MM.1S (cell line): Measurements from ENCODE around the gene APOA5.

ENCODE experiments used
- DNase-seq: peaks from one replicate; pipeline ENCODE4 v3.0.0-alpha.2; 2015
- H2AFZ ChIP-seq: fragments of 300-600 bp; sonication (generic); 2 replicates; pipeline ENCODE4 v1.6.0; 2016; ENCODE audit warnings: antibody characterized with exemption, low read length
- H3F3A ChIP-seq: fragments of 300-600 bp; sonication (generic); 2 replicates; pipeline ENCODE4 v1.6.1; 2016; ENCODE audit warnings: mild to moderate bottlenecking, antibody characterized with exemption, low read length, moderate library complexity, mixed read lengths; ENCODE audit not compliant: insufficient read depth
- H3K27ac ChIP-seq: fragments of 300-600 bp; sonication (generic); 2 replicates; pipeline ENCODE4 v1.5.1; 2016; ENCODE audit warnings: mild to moderate bottlenecking, low read length
- H3K27me3 ChIP-seq: fragments of 300-600 bp; sonication (generic); replicated peaks from 2 replicates; pipeline ENCODE4 v1.6.0; 2016; ENCODE audit warnings: low read length; ENCODE audit not compliant: insufficient read depth
- H3K36me3 ChIP-seq: fragments of 300-600 bp; sonication (generic); replicated peaks from 2 replicates; pipeline ENCODE4 v1.6.1; 2016; ENCODE audit warnings: mild to moderate bottlenecking, low read length, mixed read lengths; ENCODE audit not compliant: insufficient read depth
- H3K4me1 ChIP-seq: fragments of 300-600 bp; sonication (generic); 2 replicates; pipeline ENCODE4 v1.6.1; 2016; ENCODE audit warnings: low read length, mixed read lengths
- H3K4me2 ChIP-seq: fragments of 300-600 bp; sonication (generic); 2 replicates; pipeline ENCODE4 v1.6.0; 2016; ENCODE audit warnings: low read depth, low read length
- H3K4me3 ChIP-seq: fragments of 300-600 bp; sonication (generic); 2 replicates; pipeline ENCODE4 v1.5.1; 2016; ENCODE audit warnings: low read length, mixed read lengths
- H3K79me2 ChIP-seq: fragments of 300-600 bp; sonication (generic); 2 replicates; pipeline ENCODE4 v1.6.1; 2016; ENCODE audit warnings: mixed run types, low read length, mixed read lengths
- H3K9ac ChIP-seq: fragments of 300-600 bp; sonication (generic); 2 replicates; pipeline ENCODE4 v1.6.1; 2016; ENCODE audit warnings: low read length, mixed read lengths
- H3K9me2 ChIP-seq: fragments of 300-600 bp; sonication (generic); replicated peaks from 2 replicates; pipeline ENCODE4 v1.6.1; 2016; ENCODE audit warnings: mild to moderate bottlenecking, low read length, mixed read lengths; ENCODE audit not compliant: insufficient read depth
- H3K9me3 ChIP-seq: fragments of 300-600 bp; sonication (generic); replicated peaks from 2 replicates; pipeline ENCODE4 v1.6.1; 2016; ENCODE audit warnings: mild to moderate bottlenecking, low read length, mixed read lengths; ENCODE audit not compliant: insufficient read depth
- H4K20me1 ChIP-seq: fragments of 300-600 bp; sonication (generic); 2 replicates; pipeline ENCODE4 v1.6.1; 2016; ENCODE audit warnings: mild to moderate bottlenecking, low read length, moderate library complexity, mixed read lengths; ENCODE audit not compliant: insufficient read depth
- CTCF ChIP-seq: fragments of 300-600 bp; sonication (generic); IDR thresholded peaks from 2 replicates; pipeline ENCODE4 v1.5.1; 2016; ENCODE audit warnings: antibody characterized with exemption, low read length, mixed read lengths
- EZH2 ChIP-seq: fragments of 300-600 bp; sonication (generic); optimal IDR thresholded peaks from 2 replicates; pipeline ENCODE3; 2017; ENCODE audit warnings: low read depth, mild to moderate bottlenecking, antibody characterized with exemption, low read length, mixed read lengths
- EZH2phosphoT487 ChIP-seq: fragments of 300-600 bp; sonication (generic); IDR thresholded peaks from 2 replicates; pipeline ENCODE4 v1.6.1; 2018; ENCODE audit warnings: antibody characterized with exemption, low read length

Gene APOA5

GRCh38 chr11:116775975-116776374 lies 15.7 kb downstream of the APOA5 start:
- H3K9ac ChIP-seq: no peak overlapping the region
- H3K27ac ChIP-seq: peak overlapping the region; percentile 69; the same call in 1 of the 2 replicates
- H3K36me3 ChIP-seq: peaks cover 18% of the 10 kb centered on the region; the same call in 1 of the 2 replicates
- 0 out of 2 replicates have a peak overlapping the region, but pooled peaks have one; percentile 1 for H3K4me3 ChIP-seq
- H3K27me3 ChIP-seq: no peaks in the 10 kb centered on the region
- TF ChIP-seq CTCF: no peak
- no peak for TF ChIP-seq EZH2
- TF ChIP-seq EZH2phosphoT487: no peak
- peaks cover 34% of the 10 kb centered on the region for H3F3A ChIP-seq
- no peaks in the 10 kb centered on the region for H3K9me3 ChIP-seq
- H3K79me2 ChIP-seq: peaks cover 18% of the 10 kb centered on the region
- H3K9me2 ChIP-seq: no peaks in the 10 kb centered on the region
- H2AFZ ChIP-seq: no peak overlapping the region
- H3K4me2 ChIP-seq: peak overlapping the region; percentile 49
- H3K4me1 ChIP-seq: peaks cover 39% of the 10 kb centered on the region
- DNase-seq: no peak
- H4K20me1 ChIP-seq: no peaks in the 10 kb centered on the region

- Histone ChIP-seq H3K36me3 (peaks cover 16% of the 10 kb centered on the region; the same call in 1 of the 2 replicates), H3K27ac (no peak overlapping the region)
Measured at GRCh38 chr11:116774661-116775060, 17.0 kb downstream of the APOA5 start.

GRCh38 chr11:116773203-116774097 lies 18.2 kb downstream of the APOA5 start:
- H4K20me1 ChIP-seq: no peaks in the 10 kb centered on the region
- H3K9ac ChIP-seq: peak overlapping the region; percentile 51; the same call in 1 of the 2 replicates
- peak overlapping the region; percentile 67 for H2AFZ ChIP-seq
- TF ChIP-seq EZH2 (no peak), CTCF (no peak), EZH2phosphoT487 (no peak)
- H3K27ac ChIP-seq: peak overlapping the region; percentile 42; the same call in 1 of the 2 replicates
- H3K4me1 ChIP-seq: peaks cover 39% of the 10 kb centered on the region
- DNase-seq: no peak
- peaks cover 34% of the 10 kb centered on the region for H3K79me2 ChIP-seq
- H3K36me3 ChIP-seq: peaks cover 12% of the 10 kb centered on the region
- H3K4me2 ChIP-seq: peak overlapping the region; percentile 96
- peak overlapping the region; percentile 64 for H3K4me3 ChIP-seq
- no peaks in the 10 kb centered on the region for H3K9me2 ChIP-seq
- peaks cover 34% of the 10 kb centered on the region for H3F3A ChIP-seq
- no peaks in the 10 kb centered on the region for H3K9me3 ChIP-seq
- H3K27me3 ChIP-seq: no peaks in the 10 kb centered on the region

More at GRCh38 chr11:116774661-116775060, 17.0 kb downstream of the APOA5 start:
- no peak overlapping the region for H3K9ac ChIP-seq
- no peaks in the 10 kb centered on the region for H3K27me3 ChIP-seq
- peaks cover 34% of the 10 kb centered on the region for H3F3A ChIP-seq
- peaks cover 39% of the 10 kb centered on the region for H3K4me1 ChIP-seq
- no peak for DNase-seq
- no peak overlapping the region for H3K4me3 ChIP-seq
- peaks cover 27% of the 10 kb centered on the region for H3K79me2 ChIP-seq
- H2AFZ ChIP-seq: no peak overlapping the region
- no peaks in the 10 kb centered on the region for H4K20me1 ChIP-seq
- H3K4me2 ChIP-seq: no peak overlapping the region
- H3K9me3 ChIP-seq: no peaks in the 10 kb centered on the region
- no peaks in the 10 kb centered on the region for H3K9me2 ChIP-seq
- TF ChIP-seq EZH2: no peak
- no peak for TF ChIP-seq EZH2phosphoT487
- no peak for TF ChIP-seq CTCF
